Measurements from ENCODE around the gene OGA.

Gene OGA

DNA sequence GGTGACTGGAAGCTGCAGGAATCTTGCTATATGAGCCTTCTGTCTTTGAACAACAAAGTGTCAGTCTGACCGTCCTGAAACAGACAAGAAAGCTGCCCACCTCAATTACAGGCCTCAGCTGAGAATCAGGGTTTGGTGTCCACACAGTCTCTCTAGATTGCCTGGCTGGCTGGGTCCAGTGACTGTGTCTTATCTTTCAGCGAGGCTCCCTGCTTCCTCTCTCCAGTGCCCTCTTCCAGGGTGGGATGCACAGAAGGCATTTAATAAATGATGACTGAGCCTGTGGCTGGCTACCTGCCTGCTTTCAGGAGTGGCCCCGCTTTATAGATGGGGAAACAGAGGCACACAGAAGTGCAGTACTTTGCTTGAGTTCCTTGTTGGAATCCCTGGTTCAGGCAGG is 69.7 kb downstream of the OGA start:
- no peaks in the 10 kb centered on the region for H3K4me1 ChIP-seq (ENCODE audit: control insufficient read depth in 1 of 2, insufficient read depth in 1 of 2, low read depth in 1 of 2, low read length in 1 of 2)
- no peak overlapping the region for H3K27ac ChIP-seq
- H3K36me3 ChIP-seq = no peaks in the 10 kb centered on the region
- no peak overlapping the region for H3K4me3 ChIP-seq (ENCODE audit: low read depth in 1 of 2, low read length in 1 of 2)
- TF ChIP-seq, protein P1, sequence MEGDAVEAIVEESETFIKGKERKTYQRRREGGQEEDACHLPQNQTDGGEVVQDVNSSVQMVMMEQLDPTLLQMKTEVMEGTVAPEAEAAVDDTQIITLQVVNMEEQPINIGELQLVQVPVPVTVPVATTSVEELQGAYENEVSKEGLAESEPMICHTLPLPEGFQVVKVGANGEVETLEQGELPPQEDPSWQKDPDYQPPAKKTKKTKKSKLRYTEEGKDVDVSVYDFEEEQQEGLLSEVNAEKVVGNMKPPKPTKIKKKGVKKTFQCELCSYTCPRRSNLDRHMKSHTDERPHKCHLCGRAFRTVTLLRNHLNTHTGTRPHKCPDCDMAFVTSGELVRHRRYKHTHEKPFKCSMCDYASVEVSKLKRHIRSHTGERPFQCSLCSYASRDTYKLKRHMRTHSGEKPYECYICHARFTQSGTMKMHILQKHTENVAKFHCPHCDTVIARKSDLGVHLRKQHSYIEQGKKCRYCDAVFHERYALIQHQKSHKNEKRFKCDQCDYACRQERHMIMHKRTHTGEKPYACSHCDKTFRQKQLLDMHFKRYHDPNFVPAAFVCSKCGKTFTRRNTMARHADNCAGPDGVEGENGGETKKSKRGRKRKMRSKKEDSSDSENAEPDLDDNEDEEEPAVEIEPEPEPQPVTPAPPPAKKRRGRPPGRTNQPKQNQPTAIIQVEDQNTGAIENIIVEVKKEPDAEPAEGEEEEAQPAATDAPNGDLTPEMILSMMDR (IDR thresholded peaks at IDR 0.05) = no peak
- peaks cover 64% of the 10 kb centered on the region for H3K27me3 ChIP-seq
- H3K9me3 ChIP-seq = no peaks in the 10 kb centered on the region

DNA sequence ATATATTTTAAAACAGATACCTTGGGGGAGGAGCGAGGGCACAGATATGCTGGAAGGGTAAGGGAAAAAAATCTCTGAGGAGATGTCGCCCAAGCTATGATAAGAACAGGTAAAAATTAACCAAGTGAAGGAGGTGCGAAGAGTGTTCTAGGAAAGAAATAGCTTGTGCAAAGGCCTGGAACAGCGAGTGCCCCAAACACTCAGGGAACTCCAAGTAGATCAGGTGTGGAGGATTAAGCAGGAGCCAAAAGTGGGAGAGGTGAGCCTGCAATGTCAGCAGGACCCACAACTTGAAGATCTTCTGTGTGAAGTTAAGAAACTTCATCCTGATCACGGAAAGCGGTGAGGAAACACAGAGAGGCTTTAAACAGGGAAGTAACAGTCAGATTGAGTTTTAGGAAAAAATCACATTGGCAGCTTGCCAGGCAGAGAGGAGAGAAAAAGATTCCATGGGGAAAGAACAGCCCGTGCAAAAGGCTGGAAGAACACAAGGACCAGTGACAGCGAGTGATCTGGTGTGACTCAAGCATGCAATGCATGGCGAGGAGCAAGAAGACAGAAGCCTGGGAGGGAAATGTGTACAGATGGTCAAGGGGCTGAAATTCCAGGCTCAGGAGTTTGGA is 73.1 kb downstream of the OGA start:
- TF ChIP-seq, protein P1 (IDR thresholded peaks at IDR 0.05) = no peak
- Histone ChIP-seq H3K27ac (no peak overlapping the region), H3K27me3 (peaks cover 73% of the 10 kb centered on the region), H3K4me3 (ENCODE audit: low read depth in 1 of 2, low read length in 1 of 2) (no peak overlapping the region), H3K4me1 (ENCODE audit: control insufficient read depth in 1 of 2, insufficient read depth in 1 of 2, low read depth in 1 of 2, low read length in 1 of 2) (no peaks in the 10 kb centered on the region), H3K36me3 (no peaks in the 10 kb centered on the region), H3K9me3 (no peaks in the 10 kb centered on the region)

DNA sequence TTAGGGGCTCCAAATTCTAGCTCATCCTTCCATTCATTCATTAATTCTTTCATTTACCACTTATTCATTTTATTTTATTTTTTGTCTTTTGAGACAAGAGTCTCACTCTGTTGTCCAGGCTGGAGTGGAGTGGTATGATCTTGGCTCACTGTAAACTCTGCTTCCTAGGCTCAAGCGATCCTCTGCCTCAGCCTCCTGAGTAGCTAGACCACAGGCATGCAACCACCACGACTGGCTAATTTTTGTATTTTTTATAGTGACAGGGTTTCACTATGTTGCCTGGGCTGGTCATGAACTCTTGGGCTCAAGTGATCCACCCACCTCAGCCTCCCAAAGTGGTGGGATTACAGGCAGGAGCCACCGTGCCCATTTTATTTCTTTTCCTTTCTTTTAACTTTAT is 74.0 kb downstream of the OGA start:
- Histone ChIP-seq H3K4me3 (ENCODE audit: low read depth in 1 of 2, low read length in 1 of 2) (no peak overlapping the region), H3K4me1 (ENCODE audit: control insufficient read depth in 1 of 2, insufficient read depth in 1 of 2, low read depth in 1 of 2, low read length in 1 of 2) (no peaks in the 10 kb centered on the region), H3K27me3 (peaks cover 78% of the 10 kb centered on the region), H3K36me3 (no peaks in the 10 kb centered on the region), H3K27ac (no peak overlapping the region), H3K9me3 (no peaks in the 10 kb centered on the region)
- TF ChIP-seq, protein P1 (IDR thresholded peaks at IDR 0.05) = no peak

DNA sequence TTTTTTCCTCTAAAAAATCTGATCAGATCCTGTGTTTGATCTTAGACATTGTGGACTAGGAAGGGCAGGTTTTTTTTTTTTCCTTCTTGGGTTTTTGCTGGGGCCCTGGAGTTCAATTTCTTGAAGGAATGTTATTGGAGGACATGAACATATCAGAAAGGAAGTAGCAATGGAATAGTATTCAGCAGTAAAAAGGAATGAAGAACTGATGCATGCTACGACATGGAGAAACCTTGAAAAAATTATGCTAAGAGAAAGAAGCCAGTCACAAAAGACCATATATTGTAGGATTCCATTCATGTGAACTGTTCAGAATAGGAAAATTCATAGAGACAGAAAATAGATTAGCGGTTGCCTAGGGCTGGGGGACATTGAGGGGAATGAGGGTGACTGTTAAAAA is 76.3 kb downstream of the OGA start:
- TF ChIP-seq, protein P1 (IDR thresholded peaks at IDR 0.05) = no peak
- H3K27me3 ChIP-seq = peaks cover 91% of the 10 kb centered on the region

DNA sequence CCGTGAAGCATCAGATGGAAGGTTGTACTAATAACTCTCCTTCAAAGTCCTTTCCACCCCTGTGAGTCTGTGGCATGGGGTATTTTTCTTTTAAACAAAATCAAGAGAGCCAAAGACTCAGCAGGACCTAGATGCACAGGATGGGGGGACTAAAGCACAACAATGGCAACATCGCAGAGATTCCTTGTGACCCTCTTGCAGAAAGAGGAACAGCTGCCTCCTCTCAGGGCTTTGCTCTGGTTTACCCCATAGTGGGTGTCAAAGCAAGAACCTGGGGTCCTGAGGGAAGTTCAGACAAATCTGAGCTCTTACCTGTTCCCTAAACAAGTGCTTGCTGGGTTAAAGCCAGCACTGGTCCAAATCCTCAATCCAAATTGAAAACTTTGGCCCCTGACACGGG is 81.6 kb downstream of the OGA start:
- no peaks in the 10 kb centered on the region for H3K4me1 ChIP-seq (ENCODE audit: control insufficient read depth in 1 of 2, insufficient read depth in 1 of 2, low read depth in 1 of 2, low read length in 1 of 2)
- TF ChIP-seq, protein P1 (IDR thresholded peaks at IDR 0.05) = no peak
- no peaks in the 10 kb centered on the region for H3K36me3 ChIP-seq
- H3K27ac ChIP-seq = no peak overlapping the region
- no peak overlapping the region for H3K4me3 ChIP-seq (ENCODE audit: low read depth in 1 of 2, low read length in 1 of 2)
- no peaks in the 10 kb centered on the region for H3K9me3 ChIP-seq
- H3K27me3 ChIP-seq = peaks cover 83% of the 10 kb centered on the region

More for the DNA sequence above, 76.3 kb downstream of the OGA start:
- Histone ChIP-seq H3K27ac (no peak overlapping the region), H3K4me1 (ENCODE audit: control insufficient read depth in 1 of 2, insufficient read depth in 1 of 2, low read depth in 1 of 2, low read length in 1 of 2) (no peaks in the 10 kb centered on the region), H3K9me3 (no peaks in the 10 kb centered on the region), H3K36me3 (no peaks in the 10 kb centered on the region), H3K4me3 (ENCODE audit: low read depth in 1 of 2, low read length in 1 of 2) (no peak overlapping the region)

All from neutrophil (primary cell).